Heart left ventricle (tissue), 16 donors: Measurements from ENCODE around the gene NUBP1. TPM values are rescaled to one million over a fixed set of nuclear protein-coding genes. Genes with fewer than 3 reads are reported as not detected.

Source experiments
- ATAC-seq, 4 donors: fragments of 200-7000 bp; cut with Tn5 transposase; one replicate each; pipeline ENCODE4 v1.9.1; 2020 to 2022; ENCODE audit warnings: moderate library complexity in 4 of 4, mild to moderate bottlenecking in 3 of 4, moderate number of reproducible peaks in 1 of 4
- DNase-seq, 5 donors: peaks; one replicate each; pipeline ENCODE4 v3.0.0-alpha.2; 2020
- H3K27ac ChIP-seq, 12 donors: fragments of 200-600 bp; sonication (generic) in 4 of 12; one replicate each; pipeline versions ENCODE4 v1.5.0 to v1.8.0; 2016 to 2022; ENCODE audit warnings: mild to moderate bottlenecking in 2 of 12
- H3K27me3 ChIP-seq, 9 donors: fragments of 200-600 bp; sonication (generic) in 2 of 9; one replicate each; pipeline versions ENCODE4 v1.5.1 to v1.8.0; 2016 to 2022; ENCODE audit warnings: mild to moderate bottlenecking in 3 of 9
- H3K36me3 ChIP-seq, 9 donors: fragments of 200-600 bp; sonication (generic) in 2 of 9; one replicate each; pipeline versions ENCODE4 v1.5.0 to v1.8.0; 2018 to 2022; ENCODE audit warnings: mild to moderate bottlenecking in 2 of 9
- H3K4me1 ChIP-seq, 12 donors: fragments of 200-600 bp; sonication (generic) in 4 of 12; one replicate each; pipeline versions ENCODE4 v1.5.0 to v1.8.0; 2016 to 2022; ENCODE audit warnings: mild to moderate bottlenecking in 3 of 12
- H3K4me3 ChIP-seq, 12 donors: fragments of 200-600 bp; sonication (generic) in 4 of 12; one replicate each; pipeline versions ENCODE4 v1.5.0 to v1.8.0; 2017 to 2022; ENCODE audit warnings: mild to moderate bottlenecking in 9 of 12, moderate library complexity in 4 of 12
- H3K9me3 ChIP-seq, 12 donors: fragments of 200-600 bp; sonication (generic) in 4 of 12; one replicate each; pipeline versions ENCODE4 v1.5.0 to v1.8.0; 2016 to 2022; ENCODE audit warnings: mild to moderate bottlenecking in 1 of 12
- CTCF ChIP-seq, 12 donors: fragments of 200-600 bp; sonication (generic) in 4 of 12; IDR thresholded peaks; one replicate each; pipeline versions ENCODE4 v1.5.0 to v1.8.0; 2018 to 2022; ENCODE audit warnings: antibody characterized with exemption in 12 of 12, mild to moderate bottlenecking in 5 of 12
- POLR2A ChIP-seq, 2 donors: fragments of 450-650 bp; IDR thresholded peaks; one replicate each; pipeline ENCODE4 v1.6.1; 2017; ENCODE audit warnings: antibody characterized with exemption in 2 of 2, mild to moderate bottlenecking in 2 of 2, moderate library complexity in 2 of 2
- WGBS, 4 donors: extraction: QIAGEN DNeasy Blood & Tissue Kit in 2 of 4; methylation state at CpG; one replicate each; pipeline versions ENCODE4 v1.1.5 to v1.1.7; 2013 to 2018; 5-methylcytosine and 5-hydroxymethylcytosine counted together
- intact Hi-C, 10 donors: fragments of 100-400 bp; cut with DNase I; formaldehyde crosslinking; loops; one replicate each; pipeline versions ENCODE4 v1.11.1 to v1.14.2; 2022
- long read RNA-seq, 3 donors: library from polyadenylated mRNA; unstranded; transcript quantifications; one replicate each; pipeline ENCODE4 v2.0.0, GENCODE V29; 2020 to 2021
- polyA plus RNA-seq, 2 donors: library from polyadenylated mRNA; stranded (reverse); fragments of 200-250 nt; gene quantifications; one replicate each; pipeline ENCODE4 v1.2.3, GENCODE V29; 2013
- total RNA-seq, 9 donors: library from RNA; depleted of rRNA in 2 of 9; stranded (reverse); fragments of >200 nt in 2 of 9; fragmentation: NEBNext Ultra II Directional in 3 of 9; extraction: Animal tissue kit (Norgen Biotek cat#: 25700) in 3 of 9; gene quantifications; one replicate each; pipeline versions ENCODE4 v1.1.0 to v1.2.4, GENCODE V29; 2016 to 2023
- donor health status: ischemic (EF 13 %, LVEDD 7.1; RV severe dilation, severe dysfunction).
- donor health status: healthy with polysubstance abuse.
- donor health status: DM: no; HTN: yes; CAD: no.
- donor health status: DM: no; HTN: no; CAD: no.
- donor health status: ischemic (EF 25% LVEDD 6.9; RV normal size, moderate dysfunction).
- donor health status: ischemic (EF 25% LVEDD 5.7; RV mildly dilated, moderate dysfunction).
- donor health status: healthy.
- donor health status: DM: yes; HTN: yes; CAD: no.
- donor health status: ischemic (EF 35%, LVEDD 5.7; RV mildly dilated, moderate dysfunction).
- donor health status: nonischemic (EF 11% LVEDD 7.7; RV severe dilation, severe dysfunction).
- donor health status: DM: yes; HTN: yes; CAD: no.
- donor health status: PGD.
- donor health status: ischemic (EF 29% LVEDD 5.4; RV normal size, mild dysfunction).
- donor health status: nonischemic (EF 23%, LVEDD 6.1; RV moderate dilation, normal function).

NUBP1 gene
- total RNA-seq (10 to 100 TPM; 34.0 to 54.8 (median 47.9) TPM), polyA plus RNA-seq (10 to 100 TPM; 54.5 to 60.0 TPM)
- long read RNA-seq, donor 1, transcript NUBP1-201 (11 exons, 1,228 nt): major isoform, 26 of 32 reads
- long read RNA-seq, donor 1, partial matches to known transcripts: 2 of 32 reads
- long read RNA-seq, donor 1, other reads (novel, unspliced or antisense): 4 of 32 reads
- long read RNA-seq, donor 2, transcript NUBP1-201 (11 exons, 1,228 nt): major isoform, 43 of 58 reads
- long read RNA-seq, donor 2, partial matches to known transcripts: 2 of 58 reads
- long read RNA-seq, donor 2, other reads (novel, unspliced or antisense): 13 of 58 reads
- long read RNA-seq, donor 3, transcript NUBP1-201 (11 exons, 1,228 nt): major isoform, 18 of 23 reads
- long read RNA-seq, donor 3, partial matches to known transcripts: 3 of 23 reads
- long read RNA-seq, donor 3, other reads (novel, unspliced or antisense): 2 of 23 reads

GRCh38 chr16:10743610-10744369 lies at the start of gene NUBP1:
Gene NUBP1 (plus strand): TSS chr16:10743842. CDS start chr16:10743864, 22 bp downstream.
- peak; percentile 96 to 97 (median 97) for ATAC-seq
- peak; percentile 93 to 98 for TF ChIP-seq POLR2A (IDR thresholded peaks at IDR 0.05)
- peak in 1 of 12 donors; percentile 7 for TF ChIP-seq CTCF (IDR thresholded peaks at IDR 0.05)
- intact Hi-C loops: loop anchor here in 9 of 10 donors (1.0 to 10.0 kb wide), 9 partner anchors 83 to 511 kb away; partner anchors contain the start of gene SOCS1 (in 1 of the 9)

DNA sequence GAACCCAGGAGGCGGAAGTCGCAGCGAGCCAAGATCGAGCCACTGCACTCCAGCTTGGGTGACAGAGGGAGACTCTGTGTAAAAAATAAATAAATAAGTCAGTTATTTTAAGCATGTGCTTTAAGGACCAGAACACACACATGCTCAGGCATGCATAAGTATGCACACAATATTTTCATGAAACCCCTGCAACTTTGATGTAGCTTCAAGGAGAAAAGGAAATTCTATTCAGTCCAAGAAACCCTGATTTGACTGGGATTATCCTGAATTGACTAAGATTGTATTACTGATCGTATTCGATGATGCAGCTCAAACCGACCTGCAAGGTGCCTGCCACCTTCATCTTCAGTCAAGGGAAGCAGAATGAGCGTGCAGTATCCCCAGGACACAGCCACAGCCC lies 49.8 kb upstream of the NUBP1 start:
- H3K9me3 ChIP-seq: no peaks in the 10 kb centered on the region
- intact Hi-C loops: no loop called here
- TF ChIP-seq POLR2A (IDR thresholded peaks at IDR 0.05) (no peak), CTCF (IDR thresholded peaks at IDR 0.05) (no peak)

More at GRCh38 chr16:10743610-10744369, at the start of gene NUBP1:
- Histone ChIP-seq H3K27ac (peak within 1 kb of the TSS; percentile 95 to 100 (median 98)), H3K36me3 (peaks cover 0 to 31% (median 20%) of the 10 kb centered on the region in 9 donors), H3K27me3 (no peaks in the 10 kb centered on the region), H3K4me1 (peaks cover 5 to 43% (median 28%) of the 10 kb centered on the region in 12 donors), H3K4me3 (peak within 1 kb of the TSS; percentile 18 to 82 (median 64)), H3K9me3 (no peaks in the 10 kb centered on the region)
- DNase-seq: peak; percentile 99
- 0% methylated on average over 44 to 57 of the region's 57 CpGs for WGBS, 4 donors

DNA sequence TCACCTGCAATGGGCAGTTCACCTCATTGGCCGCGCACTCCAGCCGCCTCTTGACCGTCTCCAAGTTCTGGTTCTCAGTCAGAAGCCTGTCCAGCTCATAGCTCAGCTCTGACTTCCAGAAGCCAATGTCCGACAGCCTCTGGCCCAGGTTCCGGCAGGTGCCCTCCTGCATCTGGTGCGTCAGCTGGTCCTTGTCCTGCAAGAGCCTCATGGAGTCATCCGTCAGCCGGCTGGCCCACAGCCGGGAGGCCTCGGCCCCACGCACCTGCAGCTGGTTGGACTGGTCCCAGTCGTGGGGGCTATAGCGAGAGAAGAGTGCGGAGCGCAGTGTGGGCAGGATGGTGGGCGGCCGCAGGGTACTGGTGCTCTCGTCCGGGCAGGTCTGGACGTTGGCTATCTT lies 49.3 kb upstream of the NUBP1 start:
- DNase-seq (no peak), ATAC-seq (no peak)
- Histone ChIP-seq H3K36me3 (no peaks in the 10 kb centered on the region), H3K4me1 (no peaks in the 10 kb centered on the region), H3K9me3 (no peaks in the 10 kb centered on the region), H3K4me3 (no peak overlapping the region), H3K27ac (no peak overlapping the region), H3K27me3 (no peaks in the 10 kb centered on the region)
- 94 to 95% (median 94%) methylated on average over 13 to 21 of the region's 21 CpGs for WGBS, 4 donors
- TF ChIP-seq POLR2A (IDR thresholded peaks at IDR 0.05) (no peak), CTCF (IDR thresholded peaks at IDR 0.05) (no peak)
- intact Hi-C loops: no loop called here

More for the DNA sequence above, 49.8 kb upstream of the NUBP1 start:
- DNase-seq: no peak
- 92 to 96% (median 95%) methylated on average over 8 of the region's 8 CpGs for WGBS, 4 donors
- ATAC-seq: no peak
- Histone ChIP-seq H3K4me3 (no peak overlapping the region), H3K36me3 (no peaks in the 10 kb centered on the region), H3K4me1 (no peaks in the 10 kb centered on the region), H3K27me3 (no peaks in the 10 kb centered on the region), H3K27ac (no peak overlapping the region)

GRCh38 chr16:10694830-10695229 lies 48.8 kb upstream of the NUBP1 start, which contains the start of gene TEKT5:
Gene TEKT5 (minus strand): TSS chr16:10694930. CDS start chr16:10694873, 57 bp downstream.
- ATAC-seq: no peak
- DNase-seq: no peak
- 84 to 88% (median 85%) methylated on average over 5 of the region's 5 CpGs for WGBS, 4 donors
- intact Hi-C loops: no loop called here
- Histone ChIP-seq H3K9me3 (no peaks in the 10 kb centered on the region), H3K4me1 (no peaks in the 10 kb centered on the region), H3K27ac (no peak within 1 kb of the TSS), H3K4me3 (no peak within 1 kb of the TSS), H3K36me3 (no peaks in the 10 kb centered on the region), H3K27me3 (no peaks in the 10 kb centered on the region)
- no peak for TF ChIP-seq CTCF (IDR thresholded peaks at IDR 0.05)
- no peak for TF ChIP-seq POLR2A (IDR thresholded peaks at IDR 0.05)
